Fibroblast of mammary gland (primary cell): ENCODE results near the gene SLC25A47.

Source experiments
- DNase-seq: peaks from one replicate; pipeline ENCODE4 v3.0.0-alpha.2; 2010; ENCODE audit warnings: low read depth
- H3K4me3 ChIP-seq: 2 replicates; pipeline ENCODE4 v1.5.1; 2011; ENCODE audit warnings: low read depth, mild to moderate bottlenecking, low read length, moderate library complexity; ENCODE audit not compliant: control insufficient read depth
- TF ChIP-seq, protein P1 (sequence below): conservative IDR thresholded peaks from 2 replicates; pipeline ENCODE4 v1.5.1; 2011; ENCODE audit warnings: low read depth, low read length, inconsistent platforms; ENCODE audit not compliant: control insufficient read depth, insufficient read depth

Gene SLC25A47

GRCh38 chr14:100371773-100372172, 48.6 kb downstream of the SLC25A47 start:
- no peak for DNase-seq
- no peak overlapping the region for H3K4me3 ChIP-seq
- TF ChIP-seq, protein P1, sequence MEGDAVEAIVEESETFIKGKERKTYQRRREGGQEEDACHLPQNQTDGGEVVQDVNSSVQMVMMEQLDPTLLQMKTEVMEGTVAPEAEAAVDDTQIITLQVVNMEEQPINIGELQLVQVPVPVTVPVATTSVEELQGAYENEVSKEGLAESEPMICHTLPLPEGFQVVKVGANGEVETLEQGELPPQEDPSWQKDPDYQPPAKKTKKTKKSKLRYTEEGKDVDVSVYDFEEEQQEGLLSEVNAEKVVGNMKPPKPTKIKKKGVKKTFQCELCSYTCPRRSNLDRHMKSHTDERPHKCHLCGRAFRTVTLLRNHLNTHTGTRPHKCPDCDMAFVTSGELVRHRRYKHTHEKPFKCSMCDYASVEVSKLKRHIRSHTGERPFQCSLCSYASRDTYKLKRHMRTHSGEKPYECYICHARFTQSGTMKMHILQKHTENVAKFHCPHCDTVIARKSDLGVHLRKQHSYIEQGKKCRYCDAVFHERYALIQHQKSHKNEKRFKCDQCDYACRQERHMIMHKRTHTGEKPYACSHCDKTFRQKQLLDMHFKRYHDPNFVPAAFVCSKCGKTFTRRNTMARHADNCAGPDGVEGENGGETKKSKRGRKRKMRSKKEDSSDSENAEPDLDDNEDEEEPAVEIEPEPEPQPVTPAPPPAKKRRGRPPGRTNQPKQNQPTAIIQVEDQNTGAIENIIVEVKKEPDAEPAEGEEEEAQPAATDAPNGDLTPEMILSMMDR: no peak

- TF ChIP-seq, protein P1: no peak
- no peak overlapping the region for H3K4me3 ChIP-seq
- DNase-seq: no peak
Observed at GRCh38 chr14:100372357-100373048, 49.4 kb downstream of the SLC25A47 start.

- peak overlapping the region; percentile 82 for H3K4me3 ChIP-seq
- TF ChIP-seq, protein P1: no peak
- DNase-seq: no peak
Observed at GRCh38 chr14:100374270-100374669, 51.1 kb downstream of the SLC25A47 start.

- TF ChIP-seq, protein P1: no peak
- H3K4me3 ChIP-seq: peak overlapping the region; percentile 82
- DNase-seq: peak; percentile 76
Observed at GRCh38 chr14:100374876-100375265, 51.7 kb downstream of the SLC25A47 start.

DNA sequence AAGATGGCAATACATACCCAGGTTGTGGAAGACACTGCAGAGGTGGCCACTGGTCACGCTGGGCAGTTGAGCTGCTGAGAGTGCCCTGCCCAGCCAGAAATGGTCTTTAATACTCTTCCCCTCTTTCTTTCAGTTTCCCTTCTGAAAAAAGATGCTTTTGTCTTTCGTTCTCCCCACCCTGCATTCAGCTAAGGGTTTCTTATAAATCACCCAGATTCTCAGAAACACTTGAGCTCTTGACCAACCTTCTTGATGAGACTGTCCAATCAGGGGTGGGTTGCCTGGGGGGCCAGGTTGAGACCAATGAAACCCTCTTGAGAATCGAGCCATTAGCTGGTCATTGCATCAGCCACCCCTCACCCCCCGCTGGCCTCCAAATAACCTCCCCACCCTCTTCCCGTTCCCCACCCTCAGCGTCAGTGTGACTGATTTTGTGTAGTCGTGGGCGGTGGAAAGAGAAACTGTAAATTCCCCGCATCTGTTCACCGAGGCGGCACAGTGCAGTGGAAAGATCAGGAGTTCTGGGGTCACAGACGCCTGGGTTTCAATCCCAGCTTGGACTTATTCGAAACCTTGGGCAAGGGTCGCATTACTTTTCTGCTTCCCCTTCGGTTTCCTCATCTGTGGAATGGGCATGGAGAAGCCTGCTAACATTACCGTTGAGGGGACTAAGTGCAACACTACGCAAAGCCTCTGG, 52.3 kb downstream of the SLC25A47 start:
- H3K4me3 ChIP-seq: peak overlapping the region; percentile 82
- peak; percentile 94 for DNase-seq
- TF ChIP-seq, protein P1: no peak

DNA sequence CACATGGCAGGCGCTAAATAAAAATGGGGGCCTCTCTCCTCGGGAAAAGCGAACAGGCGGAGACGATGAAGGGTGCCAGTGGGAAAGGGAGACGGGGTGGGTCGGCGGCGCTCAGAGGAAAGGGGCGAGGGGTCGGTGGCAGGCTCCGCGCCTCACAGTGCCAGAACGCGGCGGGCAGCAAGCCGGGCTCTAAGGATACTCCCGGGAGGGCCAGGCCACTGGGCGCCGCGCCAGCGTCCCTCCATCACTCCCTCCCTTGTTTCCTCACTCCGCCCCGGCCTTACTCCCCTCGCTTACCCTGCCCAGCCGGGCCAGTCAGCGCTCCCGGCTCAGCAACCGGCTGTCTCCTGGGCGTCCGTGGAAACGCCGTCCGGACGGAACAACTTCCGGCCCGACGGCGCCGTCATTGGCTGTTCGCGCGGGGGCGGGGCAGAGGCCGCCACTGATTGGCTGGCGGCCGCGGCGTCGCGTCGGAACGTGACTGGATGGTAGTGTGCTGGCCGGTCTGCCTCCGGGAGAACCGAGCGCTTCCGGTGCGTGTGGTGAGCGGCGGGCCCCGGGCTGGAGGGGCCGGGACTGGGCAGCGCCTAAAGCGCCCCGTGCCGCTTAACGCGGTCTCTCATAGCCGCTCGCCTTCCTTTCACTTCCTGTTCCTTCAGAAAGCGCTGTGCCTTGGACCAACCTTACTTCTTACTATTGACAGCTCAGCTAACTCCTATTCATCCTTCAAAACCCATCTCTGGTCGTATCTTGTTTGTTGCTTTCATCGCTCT, 53.0 kb downstream of the SLC25A47 start, which contains the start of gene WDR25:
Gene WDR25 (plus strand): TSS at position 523 of the 773 bp plus-strand sequence.
- peak; percentile 94 for DNase-seq
- peak within 1 kb of the TSS; percentile 82 for H3K4me3 ChIP-seq
- TF ChIP-seq, protein P1: no peak
